T-cell (primary cell): ENCODE measurements around the gene NKAIN4. TPM values are rescaled to one million over a fixed set of nuclear protein-coding genes. Genes with fewer than 3 reads are reported as not detected.

Experiments
- ATAC-seq, 4 experiments: fragments of 200-7000 bp in 3 of 4; fragments of 150-1000 bp in 1 of 4; cut with Tn5 transposase; replicated peaks in 1 of 4; 1 replicate in 3 of 4; 2 replicates in 1 of 4; pipeline ENCODE4 v1.10.0; 2021; ENCODE audit warnings: moderate library complexity in 3 of 4, mild to moderate bottlenecking in 2 of 4, moderate number of reproducible peaks in 1 of 4
- CTCF ChIA-PET, 2 donors: fragments of 300-600 bp; sonication (Branson Sonifier 250); formaldehyde crosslinking; loops; one replicate each; lab custom pipeline; 2022; ENCODE audit warnings: antibody characterized with exemption in 2 of 2; lab: Charles Lee
- POLR2A ChIA-PET, 2 donors: fragments of 300-600 bp; sonication (Branson Sonifier 250); formaldehyde crosslinking; loops; one replicate each; lab custom pipeline; 2022; ENCODE audit warnings: antibody characterized with exemption in 2 of 2; lab: Charles Lee
- DNase-seq, 35 experiments: peaks; one replicate each; pipeline versions ENCODE4 v3.0.0 to v3.0.0-alpha.2; 2013 to 2023
- H3K27ac ChIP-seq: one replicate; pipeline ENCODE4 v1.5.1; 2013; ENCODE audit warnings: low read length
- H3K27me3 ChIP-seq, 2 experiments: replicated peaks in 1 of 2; 1 replicate in 1 of 2; 2 replicates in 1 of 2; pipeline versions ENCODE4 v1.6.1 to v1.7.0; 2013; ENCODE audit warnings: low read length in 1 of 2, mixed read lengths in 1 of 2; ENCODE audit not compliant: control insufficient read depth in 2 of 2, insufficient read depth in 2 of 2; ENCODE audit errors: extremely low read depth in 1 of 2
- H3K36me3 ChIP-seq, 2 donors: 1 replicate in 1 of 2; 2 replicates in 1 of 2; pipeline versions ENCODE4 v1.6.1 to v1.7.0; 2013; ENCODE audit warnings: low read length in 1 of 2; ENCODE audit not compliant: control insufficient read depth in 2 of 2, insufficient read depth in 1 of 2; ENCODE audit errors: extremely low read depth in 1 of 2
- H3K4me1 ChIP-seq, 2 experiments: 1 replicate in 1 of 2; 2 replicates in 1 of 2; pipeline versions ENCODE4 v1.6.1 to v1.7.0; 2013; ENCODE audit warnings: low read length in 2 of 2, mixed read lengths in 1 of 2; ENCODE audit not compliant: insufficient read depth in 2 of 2, control insufficient read depth in 1 of 2; ENCODE audit errors: extremely low read depth in 1 of 2
- H3K4me3 ChIP-seq, 2 donors: 1 replicate in 1 of 2; 2 replicates in 1 of 2; pipeline versions ENCODE4 v1.5.1 to v1.7.0; 2013; ENCODE audit warnings: mild to moderate bottlenecking in 2 of 2, low read length in 1 of 2, moderate library complexity in 1 of 2; ENCODE audit not compliant: control insufficient read depth in 1 of 2; ENCODE audit errors: extremely low read depth in 1 of 2
- H3K9me3 ChIP-seq: 2 replicates; pipeline ENCODE4 v1.7.0; 2013
- H3K27ac Mint-ChIP-seq, 2 donors: one replicate each; pipeline ENCODE4 v1.8.0; 2020 to 2021; ENCODE audit warnings: mild to moderate bottlenecking in 2 of 2, mixed read lengths in 2 of 2
- H3K27me3 Mint-ChIP-seq, 2 donors: one replicate each; pipeline ENCODE4 v1.8.0; 2021 to 2022; ENCODE audit warnings: mixed read lengths in 2 of 2
- H3K36me3 Mint-ChIP-seq: one replicate; pipeline ENCODE4 v1.8.0; 2021; ENCODE audit warnings: mixed read lengths
- H3K4me1 Mint-ChIP-seq, 3 donors: one replicate each; pipeline ENCODE4 v1.8.0; 2020 to 2022; ENCODE audit warnings: mixed read lengths in 3 of 3, mild to moderate bottlenecking in 1 of 3
- H3K4me3 Mint-ChIP-seq, 3 donors: one replicate each; pipeline ENCODE4 v1.8.0; 2020 to 2022; ENCODE audit warnings: mild to moderate bottlenecking in 3 of 3, mixed read lengths in 3 of 3, moderate library complexity in 3 of 3
- H3K9me3 Mint-ChIP-seq, 3 donors: one replicate each; pipeline ENCODE4 v1.8.0; 2020 to 2022; ENCODE audit warnings: mixed read lengths in 3 of 3
- whole genome bisulfite sequencing: methylation state at CpG from one replicate; pipeline ENCODE4 v1.1.5; 2013; ENCODE audit warnings: missing lambda C conversion rate; ENCODE audit not compliant: insufficient coverage; 5-methylcytosine and 5-hydroxymethylcytosine counted together
- total RNA-seq, 35 experiments: library from RNA in 6 of 35; stranded (reverse) in 6 of 35; fragments of 120-200 nt in 1 of 35; gene quantifications; one replicate each; pipeline versions ENCODE4 v1.2.1 to v1.2.4 and lab custom pipeline; 2013 to 2026

Gene NKAIN4
- total RNA-seq, 5 donors from 2014 or later (not counting 1 experiment from before 2014, with no cell fraction given), result not detected

DNA sequence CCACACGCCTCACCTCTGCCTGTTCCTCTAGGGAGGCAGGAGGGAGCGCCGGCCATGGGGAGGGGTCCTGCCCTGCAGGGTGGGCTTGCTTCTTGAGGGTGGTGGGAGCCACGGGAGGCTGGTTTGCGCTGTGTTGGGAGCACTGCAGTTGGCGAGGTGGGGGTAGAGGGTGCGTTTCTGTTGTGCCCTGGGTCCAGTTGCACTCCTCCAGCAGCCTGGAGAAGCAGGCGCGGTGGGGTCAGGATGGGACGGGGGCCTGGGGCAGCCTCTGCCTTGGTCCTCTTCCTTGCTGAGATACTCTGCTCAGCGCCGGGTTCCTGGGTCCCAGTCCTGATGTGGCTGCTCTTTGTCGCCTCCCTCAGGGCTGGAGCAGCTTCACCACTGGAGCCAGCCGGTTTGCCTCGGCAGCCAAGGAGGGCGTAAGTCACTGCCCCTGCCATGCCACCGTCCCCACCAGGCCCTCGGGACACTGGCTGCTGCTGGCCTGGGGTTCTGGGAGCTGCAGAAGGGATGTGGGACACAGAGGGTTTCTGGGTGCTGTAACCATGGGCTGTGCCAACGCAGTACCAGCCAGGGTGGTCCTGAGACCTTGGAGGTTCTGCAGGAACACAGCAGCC lies 26.8 kb upstream of the NKAIN4 start:
- H3K36me3 Mint-ChIP-seq, result peaks cover 12% of the 10 kb centered on the region
- H3K27ac ChIP-seq, result no peak overlapping the region
- H3K9me3 ChIP-seq, result no peaks in the 10 kb centered on the region
- no peak for DNase-seq
- no peak overlapping the region for H3K4me3 Mint-ChIP-seq
- POLR2A ChIA-PET, result no interaction called here
- CTCF ChIA-PET, result no interaction called here
- no peaks in the 10 kb centered on the region for H3K27me3 ChIP-seq
- no peak overlapping the region for H3K27ac Mint-ChIP-seq
- H3K36me3 ChIP-seq, result peaks cover 23 to 63% of the 10 kb centered on the region in 2 donors
- no peaks in the 10 kb centered on the region for H3K9me3 Mint-ChIP-seq
- no peaks in the 10 kb centered on the region for H3K27me3 Mint-ChIP-seq
- WGBS, result 88% methylated on average over 19 of the region's 19 CpGs
- H3K4me1 ChIP-seq, result peaks cover 0 to 19% of the 10 kb centered on the region in 2 experiments
- ATAC-seq, result no peak
- peaks cover 4 to 7% (median 6%) of the 10 kb centered on the region in 3 donors for H3K4me1 Mint-ChIP-seq
- no peak overlapping the region for H3K4me3 ChIP-seq

DNA sequence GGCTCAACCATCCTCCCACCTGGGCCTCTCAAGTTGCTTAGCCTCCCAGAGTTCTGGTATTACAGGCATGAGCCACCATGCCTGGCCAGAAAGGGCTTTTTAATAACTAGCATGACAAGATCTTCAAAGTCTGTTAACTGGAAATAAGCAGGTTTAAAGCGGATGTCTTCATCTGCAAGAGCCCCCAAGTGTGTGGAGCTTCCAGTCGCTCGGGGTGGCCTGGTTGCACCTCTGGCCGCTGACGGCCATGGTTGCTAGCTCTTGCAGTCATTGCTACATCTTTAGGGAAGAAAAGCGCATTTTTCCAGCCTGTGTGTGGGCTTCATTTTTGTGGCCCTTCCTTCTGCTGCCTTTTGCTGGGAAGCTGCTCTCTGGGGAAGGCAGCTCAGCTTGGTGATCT lies 26.1 kb upstream of the NKAIN4 start:
- ChIA-PET CTCF (no interaction called here), POLR2A (no interaction called here)
- Mint-ChIP-seq H3K27me3 (no peaks in the 10 kb centered on the region), H3K27ac (no peak overlapping the region), H3K9me3 (no peaks in the 10 kb centered on the region), H3K36me3 (peaks cover 12% of the 10 kb centered on the region), H3K4me3 (no peak overlapping the region), H3K4me1 (peaks cover 5 to 8% (median 7%) of the 10 kb centered on the region in 3 donors)
- no peak overlapping the region for H3K4me3 ChIP-seq
- H3K36me3 ChIP-seq, result peaks cover 20 to 64% of the 10 kb centered on the region in 2 donors
- 96% methylated on average over 4 of the region's 6 CpGs for WGBS
- H3K27me3 ChIP-seq, result no peaks in the 10 kb centered on the region
- H3K9me3 ChIP-seq, result no peaks in the 10 kb centered on the region
- ATAC-seq (no peak), DNase-seq (no peak)
- H3K4me1 ChIP-seq, result peaks cover 0 to 15% of the 10 kb centered on the region in 2 experiments
- H3K27ac ChIP-seq, result no peak overlapping the region

DNA sequence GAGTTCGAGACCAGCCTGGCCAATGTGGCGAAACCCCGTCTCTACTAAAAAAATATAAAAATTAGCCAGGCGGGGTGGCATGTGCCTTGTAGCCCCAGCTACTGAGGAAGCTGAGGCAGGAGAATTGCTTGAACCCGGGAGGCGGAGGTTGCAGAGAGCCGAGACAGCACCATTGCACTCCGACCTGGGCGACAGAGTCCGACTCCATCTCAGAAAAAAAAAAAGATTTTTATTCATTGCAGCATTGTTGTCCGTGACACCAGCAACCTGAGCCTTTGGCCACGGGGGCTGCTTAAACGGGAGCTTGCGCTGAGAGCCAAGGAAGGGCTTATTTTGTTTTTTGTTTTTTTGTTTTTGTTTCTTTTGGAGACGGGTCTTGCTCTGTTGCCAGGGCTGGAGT lies 25.7 kb upstream of the NKAIN4 start:
- DNase-seq, result no peak
- ChIA-PET CTCF (no interaction called here), POLR2A (no interaction called here)
- peaks cover 0 to 15% of the 10 kb centered on the region in 2 experiments for H3K4me1 ChIP-seq
- H3K4me3 ChIP-seq, result no peak overlapping the region
- peaks cover 20 to 60% of the 10 kb centered on the region in 2 donors for H3K36me3 ChIP-seq
- H3K4me3 Mint-ChIP-seq, result no peak overlapping the region
- H3K27ac Mint-ChIP-seq, result no peak overlapping the region
- no peak overlapping the region for H3K27ac ChIP-seq
- H3K9me3 ChIP-seq, result no peaks in the 10 kb centered on the region
- ATAC-seq, result no peak
- peaks cover 10 to 12% (median 11%) of the 10 kb centered on the region in 3 donors for H3K4me1 Mint-ChIP-seq
- no peaks in the 10 kb centered on the region for H3K9me3 Mint-ChIP-seq
- H3K36me3 Mint-ChIP-seq, result peaks cover 12% of the 10 kb centered on the region
- H3K27me3 ChIP-seq, result no peaks in the 10 kb centered on the region
- 97% methylated on average over 11 of the region's 15 CpGs for WGBS
- no peaks in the 10 kb centered on the region for H3K27me3 Mint-ChIP-seq

DNA sequence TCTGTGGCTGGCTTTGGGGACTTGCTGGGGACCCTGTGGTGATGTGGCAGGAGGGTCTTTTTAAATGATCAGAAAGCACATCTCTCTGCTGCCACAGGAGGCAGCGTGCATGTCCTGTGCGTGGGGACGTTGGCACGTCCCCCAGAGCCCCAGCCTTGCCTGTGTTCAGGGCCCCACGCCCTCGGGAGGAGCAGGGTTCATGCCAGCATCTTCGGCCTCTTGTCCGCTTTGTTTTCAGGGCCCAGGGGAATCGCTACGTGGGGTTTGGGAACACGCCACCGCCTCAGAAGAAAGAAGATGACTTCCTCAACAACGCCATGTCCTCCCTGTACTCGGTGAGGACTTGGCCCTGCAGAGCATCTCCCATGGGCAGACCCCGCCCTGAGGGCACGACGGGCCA lies 24.4 kb upstream of the NKAIN4 start:
- Histone ChIP-seq H3K4me1 (peaks cover 3 to 21% of the 10 kb centered on the region in 2 experiments), H3K9me3 (no peaks in the 10 kb centered on the region), H3K4me3 (no peak overlapping the region), H3K36me3 (peaks cover 20 to 55% of the 10 kb centered on the region in 2 donors), H3K27me3 (no peaks in the 10 kb centered on the region), H3K27ac (no peak overlapping the region)
- H3K4me3 Mint-ChIP-seq, result no peak overlapping the region
- no peaks in the 10 kb centered on the region for H3K27me3 Mint-ChIP-seq
- peaks cover 9% of the 10 kb centered on the region for H3K36me3 Mint-ChIP-seq
- H3K27ac Mint-ChIP-seq, result no peak overlapping the region
- WGBS, result 94% methylated on average over 17 of the region's 17 CpGs
- ChIA-PET POLR2A (no interaction called here), CTCF (no interaction called here)
- H3K4me1 Mint-ChIP-seq, result peaks cover 18 to 21% (median 18%) of the 10 kb centered on the region in 3 donors
- no peaks in the 10 kb centered on the region for H3K9me3 Mint-ChIP-seq
- ATAC-seq (no peak), DNase-seq (no peak)

DNA sequence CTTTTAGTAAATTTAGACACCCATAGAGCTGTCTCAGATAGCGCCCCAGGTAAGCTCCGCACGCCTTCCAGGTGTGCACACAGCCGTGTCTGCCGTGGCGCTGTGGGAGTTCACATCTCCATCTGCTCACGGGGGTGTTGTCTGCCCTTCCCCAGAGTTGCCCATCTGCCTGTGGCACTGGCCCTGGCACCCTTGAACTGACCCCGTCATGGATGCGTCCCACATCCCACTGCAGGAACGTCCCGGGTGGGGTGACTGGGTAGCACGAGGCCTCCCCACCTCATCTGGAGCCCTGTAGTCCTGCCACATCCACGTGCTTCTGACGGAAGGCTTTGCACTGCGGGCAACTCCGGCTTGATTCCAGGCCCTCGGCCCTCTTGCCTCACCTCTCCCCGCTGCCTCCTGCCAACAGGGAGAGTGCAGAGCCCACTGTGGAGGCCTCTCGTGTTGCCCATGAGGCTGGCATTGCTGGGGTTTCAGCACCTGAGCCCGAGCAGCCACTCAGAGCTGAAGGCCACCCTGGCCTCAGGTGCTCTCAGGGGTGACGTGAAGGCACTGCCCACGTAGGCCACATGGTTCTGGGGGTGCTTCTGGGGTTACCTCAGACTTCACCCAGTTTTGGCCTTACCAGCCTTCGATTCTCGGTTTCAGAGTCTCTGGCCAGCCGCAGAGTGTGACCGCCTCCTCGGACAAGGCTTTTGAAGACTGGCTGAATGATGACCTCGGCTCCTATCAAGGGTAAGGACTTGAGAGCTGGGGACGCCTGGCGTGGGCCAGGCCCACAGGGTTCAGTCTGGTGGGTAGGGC lies 23.4 kb upstream of the NKAIN4 start:
- ChIA-PET POLR2A (interaction anchor here in 1 of 2 donors (0.7 kb wide), 1 partner anchor 267 kb away, joined by 3 read pairs; no protein-coding TSS in a partner anchor), CTCF (no interaction called here)
- no peak for ATAC-seq
- no peak for DNase-seq
- Mint-ChIP-seq H3K4me1 (peaks cover 22 to 26% (median 23%) of the 10 kb centered on the region in 3 donors), H3K27ac (no peak overlapping the region), H3K36me3 (peaks cover 9% of the 10 kb centered on the region), H3K9me3 (no peaks in the 10 kb centered on the region), H3K27me3 (no peaks in the 10 kb centered on the region), H3K4me3 (no peak overlapping the region)
- H3K9me3 ChIP-seq, result no peaks in the 10 kb centered on the region
- WGBS, result 97% methylated on average over 28 of the region's 30 CpGs
- no peak overlapping the region for H3K4me3 ChIP-seq
- H3K27me3 ChIP-seq, result no peaks in the 10 kb centered on the region
- H3K4me1 ChIP-seq, result peaks cover 8 to 23% of the 10 kb centered on the region in 2 experiments
- no peak overlapping the region for H3K27ac ChIP-seq
- peaks cover 20 to 46% of the 10 kb centered on the region in 2 donors for H3K36me3 ChIP-seq

DNA sequence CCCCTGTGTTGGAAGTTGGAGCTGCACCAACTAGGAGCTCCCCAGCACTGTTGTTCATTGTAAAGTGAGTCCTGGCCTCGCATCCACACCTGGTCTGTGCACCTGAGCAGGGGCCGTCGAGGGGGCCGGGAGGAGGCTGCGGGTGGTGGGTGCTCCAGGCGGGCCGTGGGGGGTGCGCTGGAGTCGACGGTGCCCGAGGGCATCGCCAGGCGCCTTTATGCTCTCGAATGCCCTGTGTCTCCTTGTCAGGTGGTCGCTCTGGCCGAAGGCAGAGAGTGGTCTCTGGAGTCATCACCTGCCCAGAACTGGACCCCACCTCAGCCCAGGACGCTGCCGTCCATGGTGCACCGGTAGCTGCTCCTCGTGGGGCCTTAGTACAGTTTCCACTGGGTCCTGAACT lies 22.7 kb upstream of the NKAIN4 start:
- Mint-ChIP-seq H3K36me3 (peaks cover 9% of the 10 kb centered on the region), H3K4me3 (no peak overlapping the region)
- CTCF ChIA-PET, result no interaction called here

More for the DNA sequence above, 22.7 kb upstream of the NKAIN4 start:
- DNase-seq (no peak), ATAC-seq (no peak)
- POLR2A ChIA-PET, result interaction anchor here in 1 of 2 donors (0.7 kb wide), 1 partner anchor 266 kb away, joined by 3 read pairs; no protein-coding TSS in a partner anchor
- Mint-ChIP-seq H3K27ac (no peak overlapping the region), H3K9me3 (no peaks in the 10 kb centered on the region), H3K27me3 (no peaks in the 10 kb centered on the region), H3K4me1 (peaks cover 22 to 26% (median 23%) of the 10 kb centered on the region in 3 donors)
- Histone ChIP-seq H3K36me3 (peaks cover 20 to 45% of the 10 kb centered on the region in 2 donors), H3K4me3 (no peak overlapping the region), H3K27ac (no peak overlapping the region), H3K9me3 (no peaks in the 10 kb centered on the region), H3K27me3 (no peaks in the 10 kb centered on the region), H3K4me1 (peaks cover 8 to 25% of the 10 kb centered on the region in 2 experiments)
- WGBS, result 97% methylated on average over 20 of the region's 20 CpGs
